Measurements from ENCODE around the gene GPR137. TPM values are rescaled to one million over a fixed set of nuclear protein-coding genes. Genes with fewer than 3 reads are reported as not detected.

GPR137 gene
- total RNA-seq, 1 donor, result 10.8 TPM

DNA sequence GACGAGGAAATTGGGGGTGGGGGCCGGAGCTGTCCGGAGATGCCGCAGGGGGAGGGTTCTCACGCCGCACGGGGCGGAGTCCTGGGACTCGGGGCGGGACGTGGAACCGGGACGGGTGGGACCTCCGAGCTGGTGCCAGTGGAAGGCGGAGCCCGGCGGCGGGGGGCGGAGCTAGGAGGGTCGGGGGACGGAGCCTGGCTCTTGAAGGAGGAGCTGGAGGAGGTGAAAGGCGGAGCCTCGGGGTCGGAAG, 44.5 kb upstream of the GPR137 start:
- DNase-seq (ENCODE audit: low read depth), result peak; percentile 100
- TF ChIP-seq, protein P1, sequence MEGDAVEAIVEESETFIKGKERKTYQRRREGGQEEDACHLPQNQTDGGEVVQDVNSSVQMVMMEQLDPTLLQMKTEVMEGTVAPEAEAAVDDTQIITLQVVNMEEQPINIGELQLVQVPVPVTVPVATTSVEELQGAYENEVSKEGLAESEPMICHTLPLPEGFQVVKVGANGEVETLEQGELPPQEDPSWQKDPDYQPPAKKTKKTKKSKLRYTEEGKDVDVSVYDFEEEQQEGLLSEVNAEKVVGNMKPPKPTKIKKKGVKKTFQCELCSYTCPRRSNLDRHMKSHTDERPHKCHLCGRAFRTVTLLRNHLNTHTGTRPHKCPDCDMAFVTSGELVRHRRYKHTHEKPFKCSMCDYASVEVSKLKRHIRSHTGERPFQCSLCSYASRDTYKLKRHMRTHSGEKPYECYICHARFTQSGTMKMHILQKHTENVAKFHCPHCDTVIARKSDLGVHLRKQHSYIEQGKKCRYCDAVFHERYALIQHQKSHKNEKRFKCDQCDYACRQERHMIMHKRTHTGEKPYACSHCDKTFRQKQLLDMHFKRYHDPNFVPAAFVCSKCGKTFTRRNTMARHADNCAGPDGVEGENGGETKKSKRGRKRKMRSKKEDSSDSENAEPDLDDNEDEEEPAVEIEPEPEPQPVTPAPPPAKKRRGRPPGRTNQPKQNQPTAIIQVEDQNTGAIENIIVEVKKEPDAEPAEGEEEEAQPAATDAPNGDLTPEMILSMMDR (IDR thresholded peaks at IDR 0.05; ENCODE audit: insufficient read depth, low read depth, low read length), result no peak
- H3K4me3 ChIP-seq (ENCODE audit: low read depth, low read length), result peak overlapping the region; percentile 82

DNA sequence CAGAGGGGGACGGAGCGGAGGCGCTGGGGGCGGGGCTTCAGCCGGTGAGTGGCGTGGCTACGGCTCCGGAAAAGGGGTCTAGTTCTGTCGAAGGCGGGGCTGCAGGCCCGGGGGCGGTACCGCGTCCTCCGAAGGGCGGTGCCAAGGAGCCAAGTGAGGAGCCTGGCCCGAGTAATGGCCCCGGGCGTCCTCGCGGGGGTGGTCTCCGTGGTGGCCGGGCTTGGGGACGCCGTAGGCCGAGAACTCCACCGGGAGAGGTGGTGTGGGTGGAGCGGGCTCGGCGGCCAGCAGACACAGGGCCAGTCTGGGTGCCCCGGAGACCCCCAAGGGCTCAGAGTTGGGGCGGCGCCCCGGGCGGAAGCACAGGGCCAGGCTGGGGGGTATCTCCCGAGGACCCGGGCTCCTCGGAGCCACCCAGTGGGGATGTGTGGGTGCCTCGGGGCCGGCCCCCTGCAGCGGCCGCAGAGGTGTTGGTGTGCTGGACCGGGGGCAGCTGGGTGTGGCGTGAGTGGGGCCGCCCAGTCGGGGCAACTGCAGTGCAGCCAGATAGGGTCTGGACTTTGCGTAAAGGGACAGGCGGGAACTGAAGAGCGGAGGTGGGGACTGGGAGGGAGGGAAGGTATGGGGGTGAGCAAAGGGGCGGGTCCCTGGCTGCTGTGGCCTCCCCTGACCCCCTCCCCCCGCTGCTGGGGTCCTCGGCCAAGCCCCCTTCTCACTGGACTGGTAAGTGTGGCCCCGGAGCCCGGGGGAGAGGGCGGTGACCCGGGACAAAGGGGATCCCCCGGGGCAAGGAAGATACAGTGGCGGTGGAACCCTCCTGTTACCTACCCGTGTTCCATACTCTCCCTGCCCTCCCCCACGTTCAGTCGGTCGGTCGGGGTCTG, 43.9 kb upstream of the GPR137 start:
- TF ChIP-seq, protein P1 (IDR thresholded peaks at IDR 0.05; ENCODE audit: insufficient read depth, low read depth, low read length), result no peak
- DNase-seq (ENCODE audit: low read depth), result peak; percentile 27
- H3K4me3 ChIP-seq (ENCODE audit: low read depth, low read length), result peak overlapping the region; percentile 90

DNA sequence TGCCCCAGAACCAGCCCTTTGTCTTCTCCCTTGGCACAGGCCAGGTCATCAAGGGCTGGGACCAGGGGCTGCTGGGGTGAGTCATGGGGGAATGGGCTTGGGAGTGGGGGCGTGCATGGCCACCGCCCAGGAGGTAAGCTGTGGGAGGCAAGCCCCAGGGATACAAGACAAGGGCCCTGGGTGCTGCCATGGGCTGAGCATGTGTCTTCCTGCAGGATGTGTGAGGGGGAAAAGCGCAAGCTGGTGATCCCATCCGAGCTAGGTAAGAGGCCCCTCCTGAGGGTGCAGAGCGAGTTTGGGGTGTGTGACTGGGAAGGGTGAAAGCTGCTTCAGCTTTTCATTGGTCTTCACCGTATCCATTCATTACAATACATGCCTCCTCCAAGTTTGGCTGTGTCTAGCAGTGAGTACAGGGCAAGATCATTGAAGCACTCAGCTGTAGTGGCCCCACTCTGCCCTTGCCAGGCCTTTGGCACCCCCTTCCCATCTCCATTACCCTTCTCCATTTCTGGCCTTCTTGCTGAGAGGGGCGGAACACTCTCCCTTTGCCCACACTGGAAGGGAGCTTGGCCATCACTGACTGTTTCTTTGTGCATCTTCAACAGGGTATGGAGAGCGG, 42.3 kb upstream of the GPR137 start:
- DNase-seq (ENCODE audit: low read depth), result no peak
- no peak overlapping the region for H3K4me3 ChIP-seq (ENCODE audit: low read depth, low read length)

DNA sequence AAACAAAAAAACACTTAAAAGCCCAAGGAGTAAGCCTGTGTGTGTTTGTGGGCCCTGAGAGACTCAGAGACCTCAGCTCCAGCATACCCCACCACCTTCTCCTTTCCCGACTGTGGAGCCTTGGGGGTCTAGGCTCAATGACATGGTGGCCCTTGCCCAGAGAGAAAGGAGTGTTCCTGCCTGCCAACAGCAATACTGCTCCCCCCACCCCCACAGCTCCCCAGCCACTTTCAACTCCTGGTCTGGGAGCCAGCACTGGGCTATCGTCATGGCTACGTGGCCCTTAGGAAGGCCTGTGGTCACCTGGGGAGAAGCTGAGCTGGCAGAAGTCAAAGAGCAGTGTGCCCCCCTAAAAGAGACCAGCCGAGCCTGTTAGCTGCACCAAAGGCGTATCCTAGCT, 41.5 kb upstream of the GPR137 start:
- no peak for DNase-seq (ENCODE audit: low read depth)
- H3K4me3 ChIP-seq (ENCODE audit: low read depth, low read length), result no peak overlapping the region
- TF ChIP-seq, protein P1 (IDR thresholded peaks at IDR 0.05; ENCODE audit: insufficient read depth, low read depth, low read length), result no peak

More for the DNA sequence above, 42.3 kb upstream of the GPR137 start:
- TF ChIP-seq, protein P1 (IDR thresholded peaks at IDR 0.05; ENCODE audit: insufficient read depth, low read depth, low read length), result no peak

DNA sequence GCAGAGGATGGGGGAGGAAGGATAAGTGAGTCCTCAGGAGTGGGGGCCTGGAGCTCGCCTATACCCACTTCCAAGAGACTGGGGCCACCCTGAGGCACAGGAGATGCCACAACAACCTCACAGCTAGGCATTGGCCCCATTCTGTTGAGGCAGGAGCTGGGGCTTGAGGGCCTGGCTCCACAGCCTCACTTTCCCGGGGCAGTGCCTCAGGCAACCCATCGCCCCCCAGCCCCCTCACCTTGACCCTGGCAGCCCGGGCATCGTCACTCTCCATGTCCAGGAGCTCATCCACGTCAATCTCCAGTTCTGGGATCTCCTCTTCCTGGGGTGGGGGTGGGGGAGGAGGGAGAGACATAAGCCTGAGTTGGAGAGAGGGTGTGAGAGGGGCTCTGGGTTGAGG, 40.7 kb upstream of the GPR137 start:
- DNase-seq (ENCODE audit: low read depth), result no peak
- TF ChIP-seq, protein P1 (IDR thresholded peaks at IDR 0.05; ENCODE audit: insufficient read depth, low read depth, low read length), result no peak
- peak overlapping the region; percentile 82 for H3K4me3 ChIP-seq (ENCODE audit: low read depth, low read length)

DNA sequence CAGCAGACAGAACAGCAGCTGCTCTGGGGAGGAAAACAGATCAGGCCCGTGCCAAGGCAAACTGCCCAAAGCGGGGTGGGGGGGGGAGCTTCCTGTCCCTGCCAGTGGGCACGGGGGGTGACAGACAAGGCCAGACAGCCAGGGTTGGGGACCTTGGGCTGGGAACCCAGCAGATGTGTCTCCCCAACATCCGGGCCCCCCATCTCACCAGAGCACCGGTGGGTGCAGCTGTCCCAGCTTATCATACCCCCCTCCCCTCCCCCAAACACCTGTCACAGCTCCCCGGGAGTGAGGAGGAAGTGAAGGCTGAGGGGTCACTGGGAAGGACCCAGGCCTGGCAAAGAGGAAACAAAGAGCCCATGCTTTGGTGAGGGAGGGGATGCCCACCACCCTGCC, 40.2 kb upstream of the GPR137 start:
- peak overlapping the region; percentile 82 for H3K4me3 ChIP-seq (ENCODE audit: low read depth, low read length)
- no peak for DNase-seq (ENCODE audit: low read depth)
- TF ChIP-seq, protein P1 (IDR thresholded peaks at IDR 0.05; ENCODE audit: insufficient read depth, low read depth, low read length), result no peak

All from fibroblast of villous mesenchyme (primary cell).